Measurements from ENCODE around the gene TDRD15.
"Not testable (repeated sequence)": the region's sequence is repeated elsewhere in the genome, so short reads cannot be mapped to it uniquely, and the experiment has no call there.

Gene TDRD15

GRCh38 chr2:21123473-21124393 is at the start of gene TDRD15:
Gene TDRD15 (plus strand): TSS chr2:21123968. CDS start chr2:21137468, 13,500 bp downstream.
- no peak for DNase-seq (ENCODE audit: low read depth)

GRCh38 chr2:21078296-21078695 is 45.5 kb upstream of the TDRD15 start:
- no peak for DNase-seq (ENCODE audit: low read depth)

GRCh38 chr2:21083482-21083881 is 40.3 kb upstream of the TDRD15 start:
- DNase-seq (ENCODE audit: low read depth): no peak

- DNase-seq (ENCODE audit: low read depth): no peak
These were observed 39.4 kb upstream of the TDRD15 start for GRCh38 chr2:21084401-21084800.

- no peak for DNase-seq (ENCODE audit: low read depth)
These were observed 31.4 kb upstream of the TDRD15 start for GRCh38 chr2:21092308-21092869.

- no peak for DNase-seq (ENCODE audit: low read depth)
These were observed 28.6 kb upstream of the TDRD15 start for GRCh38 chr2:21095178-21095577.

GRCh38 chr2:21095714-21096113 is 28.1 kb upstream of the TDRD15 start:
- no peak for DNase-seq (ENCODE audit: low read depth)

- DNase-seq (ENCODE audit: low read depth): no peak
These were observed 27.3 kb upstream of the TDRD15 start for GRCh38 chr2:21096458-21096857.

GRCh38 chr2:21097331-21097730 is 26.4 kb upstream of the TDRD15 start:
- no peak for DNase-seq (ENCODE audit: low read depth)

GRCh38 chr2:21098294-21098693 is 25.5 kb upstream of the TDRD15 start:
- no peak for DNase-seq (ENCODE audit: low read depth)

- DNase-seq (ENCODE audit: low read depth): no peak
These were observed 24.4 kb upstream of the TDRD15 start for GRCh38 chr2:21099281-21099907.

- not testable (repeated sequence) for DNase-seq (ENCODE audit: low read depth)
These were observed 22.1 kb upstream of the TDRD15 start for GRCh38 chr2:21101514-21102155.

GRCh38 chr2:21102356-21102755 is 21.4 kb upstream of the TDRD15 start:
- no peak for DNase-seq (ENCODE audit: low read depth)

- DNase-seq (ENCODE audit: low read depth): no peak
These were observed 20.4 kb upstream of the TDRD15 start for GRCh38 chr2:21103274-21103891.

GRCh38 chr2:21104030-21104660 is 19.6 kb upstream of the TDRD15 start:
- DNase-seq (ENCODE audit: low read depth): no peak

GRCh38 chr2:21111012-21111411 is 12.8 kb upstream of the TDRD15 start:
- DNase-seq (ENCODE audit: low read depth): no peak

- no peak for DNase-seq (ENCODE audit: low read depth)
These were observed 6.1 kb upstream of the TDRD15 start for GRCh38 chr2:21117688-21118087.

- no peak for DNase-seq (ENCODE audit: low read depth)
These were observed 5.4 kb upstream of the TDRD15 start for GRCh38 chr2:21118302-21118920.

- DNase-seq (ENCODE audit: low read depth): no peak
These were observed 8.1 kb downstream of the TDRD15 start for GRCh38 chr2:21131861-21132260.

- DNase-seq (ENCODE audit: low read depth): no peak
These were observed 11.8 kb downstream of the TDRD15 start for GRCh38 chr2:21135585-21135984.

GRCh38 chr2:21142149-21142548 is 18.4 kb downstream of the TDRD15 start:
- no peak for DNase-seq (ENCODE audit: low read depth)

Measured in stimulated activated CD8-positive, alpha-beta memory T cell treated with anti-CD3 and anti-CD28 coated beads, Interleukin-15, amount 100 ng/mL, for 1 hour (primary cell).